Measurements from ENCODE around the gene DCPS. TPM values are rescaled to one million over a fixed set of nuclear protein-coding genes. Genes with fewer than 3 reads are reported as not detected.

Gene DCPS
- total RNA-seq, 1 experiment from 2014 or later, result 25.6 TPM

DNA sequence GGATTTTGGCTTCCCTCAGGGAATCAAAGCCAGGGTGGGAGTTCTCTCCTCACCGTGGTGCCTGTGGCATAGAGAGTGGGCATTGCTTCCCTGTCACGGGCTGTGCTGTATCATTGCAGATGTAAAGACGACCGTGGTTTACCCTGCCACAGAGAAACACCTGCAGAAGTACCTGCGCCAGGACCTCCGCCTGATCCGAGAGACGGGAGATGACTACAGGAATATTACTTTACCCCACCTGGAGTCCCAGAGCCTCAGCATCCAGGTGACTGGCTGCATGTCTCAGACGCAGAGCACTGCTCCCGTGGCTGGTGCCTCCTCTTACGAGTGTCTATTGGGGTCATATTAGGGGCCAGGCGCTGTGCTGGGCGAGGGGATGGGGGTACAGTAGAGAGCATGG lies 27.4 kb downstream of the DCPS start:
- Histone ChIP-seq H3K9ac (ENCODE audit: low read length) (no peak overlapping the region), H3K4me3 (replicated peaks in 1 of 2; ENCODE audit: low read depth in 1 of 2, low read length in 2 of 2) (no peak overlapping the region), H4K20me1 (ENCODE audit: insufficient read depth) (no peaks in the 10 kb centered on the region), H3K4me1 (ENCODE audit: control insufficient read depth in 1 of 2, insufficient read depth in 2 of 2, low read length in 2 of 2) (peaks cover 0 to 10% of the 10 kb centered on the region in 2 experiments; a peak in 2 of 4 replicates), H3K9me2 (ENCODE audit: insufficient read depth) (no peaks in the 10 kb centered on the region), H3K27ac (ENCODE audit: low read depth, low read length) (no peak overlapping the region), H3K36me3 (ENCODE audit: control insufficient read depth in 1 of 2, insufficient read depth in 2 of 2, low read length in 2 of 2) (no peaks in the 10 kb centered on the region), H3K9me3 (ENCODE audit: control insufficient read depth in 1 of 2, insufficient read depth in 1 of 2, low read depth in 1 of 2, low read length in 2 of 2) (no peaks in the 10 kb centered on the region), H3K4me2 (ENCODE audit: low read length) (no peak overlapping the region), H2AFZ (ENCODE audit: low read depth, low read length, poor library complexity, severe bottlenecking) (no peak overlapping the region), H3K79me2 (ENCODE audit: insufficient read depth, low read length) (no peaks in the 10 kb centered on the region), H3K27me3 (ENCODE audit: insufficient read depth, low read length) (no peaks in the 10 kb centered on the region)
- no peak for TF ChIP-seq EGR1 (IDR thresholded peaks at IDR 0.05; ENCODE audit: low read depth)
- no peak for TF ChIP-seq EZH2phosphoT487 (IDR thresholded peaks at IDR 0.05; ENCODE audit: borderline replicate concordance)
- no peak for TF ChIP-seq EZH2 (IDR thresholded peaks at IDR 0.05)
- no peak for TF ChIP-seq ZNF274 (IDR thresholded peaks at IDR 0.05; ENCODE audit: low read depth, low read length)
- TF ChIP-seq, protein P1, sequence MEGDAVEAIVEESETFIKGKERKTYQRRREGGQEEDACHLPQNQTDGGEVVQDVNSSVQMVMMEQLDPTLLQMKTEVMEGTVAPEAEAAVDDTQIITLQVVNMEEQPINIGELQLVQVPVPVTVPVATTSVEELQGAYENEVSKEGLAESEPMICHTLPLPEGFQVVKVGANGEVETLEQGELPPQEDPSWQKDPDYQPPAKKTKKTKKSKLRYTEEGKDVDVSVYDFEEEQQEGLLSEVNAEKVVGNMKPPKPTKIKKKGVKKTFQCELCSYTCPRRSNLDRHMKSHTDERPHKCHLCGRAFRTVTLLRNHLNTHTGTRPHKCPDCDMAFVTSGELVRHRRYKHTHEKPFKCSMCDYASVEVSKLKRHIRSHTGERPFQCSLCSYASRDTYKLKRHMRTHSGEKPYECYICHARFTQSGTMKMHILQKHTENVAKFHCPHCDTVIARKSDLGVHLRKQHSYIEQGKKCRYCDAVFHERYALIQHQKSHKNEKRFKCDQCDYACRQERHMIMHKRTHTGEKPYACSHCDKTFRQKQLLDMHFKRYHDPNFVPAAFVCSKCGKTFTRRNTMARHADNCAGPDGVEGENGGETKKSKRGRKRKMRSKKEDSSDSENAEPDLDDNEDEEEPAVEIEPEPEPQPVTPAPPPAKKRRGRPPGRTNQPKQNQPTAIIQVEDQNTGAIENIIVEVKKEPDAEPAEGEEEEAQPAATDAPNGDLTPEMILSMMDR (IDR thresholded peaks at IDR 0.05 in 2 of 3, conservative IDR thresholded peaks at IDR 0.05 in 1 of 3; ENCODE audit: borderline replicate concordance in 1 of 3, insufficient read depth in 1 of 3, low read depth in 2 of 3, low read length in 2 of 3), result no peak
- TF ChIP-seq TCF7L2 (IDR thresholded peaks at IDR 0.05; ENCODE audit: borderline replicate concordance, extremely low read depth, insufficient read depth, insufficient read length), result no peak
- no peak for TF ChIP-seq ELF1 (IDR thresholded peaks at IDR 0.05; ENCODE audit: borderline replicate concordance, low read depth)
- BruUV-seq (replicated peaks), result no TSS peak
- ChIA-PET RAD21 (ENCODE audit: low non-redundant PET in 1 of 2, low total read pairs in 2 of 2, uncharacterized antibody in 2 of 2, unreplicated experiment in 2 of 2) (no interaction called here), POLR2A (no interaction called here), CTCF (no interaction called here)
- no peak for DNase-seq (ENCODE audit: low read depth, low spot score)
- intact Hi-C loops (cut with micrococcal nuclease), result no loop called here
- no peak for ATAC-seq

DNA sequence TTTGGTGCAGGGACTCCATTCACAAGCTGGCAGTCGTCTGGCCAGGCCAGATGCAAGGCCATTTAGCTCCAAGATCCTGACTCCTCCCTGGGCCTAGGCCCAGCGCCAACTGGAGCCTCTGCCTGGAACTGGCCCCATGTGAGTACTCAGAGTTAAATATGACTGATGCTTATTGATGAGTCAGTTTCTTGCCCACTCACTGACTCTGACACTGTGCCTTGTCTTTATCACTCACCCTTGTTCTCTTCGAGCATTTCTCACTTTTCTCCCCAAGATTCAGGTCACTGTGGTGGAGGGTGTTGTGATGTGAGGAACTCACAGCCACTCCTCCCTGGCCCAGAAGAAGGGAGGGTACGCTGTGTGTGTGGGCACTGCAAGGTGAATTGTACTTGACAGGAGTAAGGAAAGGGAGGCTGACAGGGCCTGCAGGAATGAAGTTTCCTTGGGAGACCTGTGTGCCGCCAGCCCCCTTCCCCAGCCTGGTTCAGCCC lies 28.4 kb downstream of the DCPS start:
- no peaks in the 10 kb centered on the region for H3K36me3 ChIP-seq (ENCODE audit: control insufficient read depth in 1 of 2, insufficient read depth in 2 of 2, low read length in 2 of 2)
- no peak for DNase-seq (ENCODE audit: low read depth, low spot score)
- RAD21 ChIA-PET (ENCODE audit: low non-redundant PET in 1 of 2, low total read pairs in 2 of 2, uncharacterized antibody in 2 of 2, unreplicated experiment in 2 of 2), result no interaction called here
- CTCF ChIA-PET, result no interaction called here
- no peaks in the 10 kb centered on the region for H3K9me3 ChIP-seq (ENCODE audit: control insufficient read depth in 1 of 2, insufficient read depth in 1 of 2, low read depth in 1 of 2, low read length in 2 of 2)
- H3K79me2 ChIP-seq (ENCODE audit: insufficient read depth, low read length), result no peaks in the 10 kb centered on the region
- H3K4me2 ChIP-seq (ENCODE audit: low read length), result peak overlapping the region; percentile 23; the same call in 1 of the 2 replicates
- intact Hi-C loops (cut with micrococcal nuclease), result no loop called here
- H3K27ac ChIP-seq (ENCODE audit: low read depth, low read length), result no peak overlapping the region
- H3K4me1 ChIP-seq (ENCODE audit: control insufficient read depth in 1 of 2, insufficient read depth in 2 of 2, low read length in 2 of 2), result peaks cover 0 to 10% of the 10 kb centered on the region in 2 experiments; a peak in 2 of 4 replicates
- no peak overlapping the region for H3K4me3 ChIP-seq (replicated peaks in 1 of 2; ENCODE audit: low read depth in 1 of 2, low read length in 2 of 2)
- no peak overlapping the region for H2AFZ ChIP-seq (ENCODE audit: low read depth, low read length, poor library complexity, severe bottlenecking)
- H3K27me3 ChIP-seq (ENCODE audit: insufficient read depth, low read length), result no peaks in the 10 kb centered on the region
- POLR2A ChIA-PET, result no interaction called here
- no TSS peak for BruUV-seq (replicated peaks)
- no peaks in the 10 kb centered on the region for H3K9me2 ChIP-seq (ENCODE audit: insufficient read depth)
- ATAC-seq, result peak; percentile 42; the same call in 1 of the 2 replicates
- TF ChIP-seq FOSL1 (IDR thresholded peaks at IDR 0.05; ENCODE audit: low read depth), result 0 out of 2 replicates have a peak, but pooled peaks have one; percentile 12
- no peak for TF ChIP-seq ZNF274 (IDR thresholded peaks at IDR 0.05; ENCODE audit: low read depth, low read length)
- no peak overlapping the region for H3K9ac ChIP-seq (ENCODE audit: low read length)
- H4K20me1 ChIP-seq (ENCODE audit: insufficient read depth), result no peaks in the 10 kb centered on the region
